SIG-M5 treated with dmso at 0.1 percent for 504 hours (cell line): Measurements from ENCODE around the gene POU5F1.
A peak's percentile ranks its signal among the peaks of the same experiment; 100 is the strongest.
"Not testable (repeated sequence)": the region's sequence is repeated elsewhere in the genome, so short reads cannot be mapped to it uniquely, and the experiment has no call there.

ENCODE experiments used
- DNase-seq: peaks from one replicate; lab custom pipeline; 2025; ENCODE audit not compliant: unreplicated experiment; lab: John Stamatoyannopoulos, UW

The POU5F1 gene

GRCh38 chr6:31192431-31193105, 22.1 kb upstream of the POU5F1 start:
- DNase-seq, result peak; percentile 40

GRCh38 chr6:31190488-31190887, 20.0 kb upstream of the POU5F1 start:
- DNase-seq, result no peak

- DNase-seq, result not testable (repeated sequence)
Measured at GRCh38 chr6:31189223-31189622, 18.7 kb upstream of the POU5F1 start.

- DNase-seq, result no peak
Measured at GRCh38 chr6:31187780-31188194, 17.3 kb upstream of the POU5F1 start.

GRCh38 chr6:31186052-31186734, 15.7 kb upstream of the POU5F1 start:
- DNase-seq, result no peak

GRCh38 chr6:31185695-31186051, 15.2 kb upstream of the POU5F1 start:
- not testable (repeated sequence) for DNase-seq

GRCh38 chr6:31183859-31184258, 13.4 kb upstream of the POU5F1 start:
- DNase-seq, result not testable (repeated sequence)

- DNase-seq, result not testable (repeated sequence)
Measured at GRCh38 chr6:31183287-31183686, 12.8 kb upstream of the POU5F1 start.

- DNase-seq, result no peak
Measured at GRCh38 chr6:31180500-31180899, 10.0 kb upstream of the POU5F1 start.

GRCh38 chr6:31179896-31180295, 9.4 kb upstream of the POU5F1 start:
- DNase-seq, result no peak

GRCh38 chr6:31179042-31179386, 8.5 kb upstream of the POU5F1 start:
- DNase-seq, result no peak

- DNase-seq, result peak; percentile 5
Measured at GRCh38 chr6:31178143-31179041, 7.9 kb upstream of the POU5F1 start.

- no peak for DNase-seq
Measured at GRCh38 chr6:31175971-31176370, 5.5 kb upstream of the POU5F1 start.

GRCh38 chr6:31174378-31174777, 3.9 kb upstream of the POU5F1 start:
- DNase-seq, result no peak

GRCh38 chr6:31173406-31173805, 2.9 kb upstream of the POU5F1 start:
- DNase-seq, result no peak

- DNase-seq, result no peak
Measured at GRCh38 chr6:31172973-31173384, 2.5 kb upstream of the POU5F1 start.

GRCh38 chr6:31171931-31172905, 1.7 kb upstream of the POU5F1 start:
- no peak for DNase-seq

- no peak for DNase-seq
Measured at GRCh38 chr6:31170987-31171671, 647 bp upstream of the POU5F1 start.

GRCh38 chr6:31169858-31170599, 453 bp downstream of the POU5F1 start:
- DNase-seq, result not testable (repeated sequence)
